K562 (cell line): Measurements from ENCODE around the gene SYVN1. TPM values are rescaled to one million over a fixed set of nuclear protein-coding genes. Genes with fewer than 3 reads are reported as not detected.

Experiments used
- ATAC-seq: fragments of 200-7000 bp; cut with Tn5 transposase; 3 replicates; pipeline ENCODE4 v1.9.1; 2020; ENCODE audit warnings: moderate library complexity
- BruUV-seq: library from RNA; stranded (reverse); fragments of 400-500 nt; replicated peaks from 2 replicates; lab custom pipeline; 2021; lab: Mats Ljungman, UMichigan
- CTCF ChIA-PET: fragments of 300-600 bp; formaldehyde crosslinking; extraction: SDS; loops from one replicate; lab custom pipeline; 2021; ENCODE audit warnings: low intra/inter-chr PET ratio; lab: Yijun Ruan, JAX
- POLR2A ChIA-PET: fragments of 300-600, 350-650 bp; sonication (Branson Sonifier 250); formaldehyde crosslinking; extraction: SDS; loops from one replicate; lab custom pipeline; 2021; ENCODE audit warnings: antibody characterized with exemption, inconsistent platforms; lab: Yijun Ruan, JAX
- DNase-seq, 4 experiments: peaks; one replicate each; pipeline versions ENCODE4 v3.0.0 to v3.0.0-alpha.2; 2011 to 2018; ENCODE audit warnings: low spot score in 3 of 4, mixed read lengths in 3 of 4; ENCODE audit errors: extremely low read depth in 1 of 4
- FAIRE-seq: peaks from 2 replicates; lab custom pipeline; 2011; peaks lifted over from hg19 to GRCh38; lab: Jason Lieb, UNC
- H2AFZ ChIP-seq: 2 replicates; pipeline ENCODE4 v1.6.0; 2011; ENCODE audit warnings: low read depth, low read length, control low read depth, inconsistent platforms
- H3K27ac ChIP-seq: fragments of 200-600 bp; 3 replicates; pipeline ENCODE4 v1.8.0; 2011; ENCODE audit warnings: low read depth, mild to moderate bottlenecking, control low read depth, inconsistent platforms, low read length, moderate library complexity, mixed read lengths; ENCODE audit errors: extremely low read depth
- H3K27me3 ChIP-seq, 2 experiments: fragments of 300-600 bp in 1 of 2; 2 replicates in 1 of 2; 3 replicates in 1 of 2; pipeline versions ENCODE4 v1.6.0 to v1.8.0; 2011; ENCODE audit warnings: inconsistent platforms in 2 of 2, low read length in 2 of 2, mild to moderate bottlenecking in 1 of 2, mixed read lengths in 1 of 2, moderate library complexity in 1 of 2; ENCODE audit not compliant: control insufficient read depth in 2 of 2, insufficient read depth in 2 of 2
- H3K36me3 ChIP-seq: fragments of 300-600 bp; 3 replicates; pipeline ENCODE4 v1.8.0; 2011; ENCODE audit warnings: mild to moderate bottlenecking, low read length, inconsistent platforms; ENCODE audit not compliant: control insufficient read depth, insufficient read depth
- H3K4me1 ChIP-seq, 2 experiments: fragments of 200-600 bp in 1 of 2; replicated peaks in 1 of 2; 2 replicates in 1 of 2; 3 replicates in 1 of 2; pipeline versions ENCODE4 v1.5.1 to v1.8.0; 2011; ENCODE audit warnings: inconsistent platforms in 2 of 2, low read length in 2 of 2, mild to moderate bottlenecking in 1 of 2, mixed read lengths in 1 of 2, moderate library complexity in 1 of 2; ENCODE audit not compliant: control insufficient read depth in 2 of 2, insufficient read depth in 2 of 2
- H3K4me2 ChIP-seq: 2 replicates; pipeline ENCODE4 v1.6.1; 2011; ENCODE audit warnings: low read length, control low read depth, inconsistent platforms, mixed read lengths; ENCODE audit not compliant: insufficient read depth
- H3K4me3 ChIP-seq: fragments of 200-600 bp; sonication (generic), shearing (Covaris generic); 2 replicates; pipeline ENCODE4 v1.5.1; 2016; ENCODE audit warnings: control low read depth, inconsistent platforms
- H3K79me2 ChIP-seq: fragments of 200-600 bp; 3 replicates; pipeline ENCODE4 v1.8.0; 2011; ENCODE audit warnings: low read length, inconsistent platforms; ENCODE audit not compliant: control insufficient read depth, insufficient read depth
- H3K9ac ChIP-seq, 2 experiments: 2 replicates each; pipeline versions ENCODE4 v1.6.0 to v1.6.1; 2011; ENCODE audit warnings: low read depth in 2 of 2, low read length in 2 of 2, control low read depth in 1 of 2, inconsistent platforms in 1 of 2, mild to moderate bottlenecking in 1 of 2, mixed read lengths in 1 of 2; ENCODE audit not compliant: insufficient read depth in 1 of 2
- H3K9me1 ChIP-seq: one replicate; pipeline ENCODE4 v1.6.0; 2011; ENCODE audit warnings: inconsistent platforms, mild to moderate bottlenecking, low read length, moderate library complexity; ENCODE audit not compliant: control insufficient read depth, insufficient read depth
- H3K9me3 ChIP-seq: replicated peaks from 2 replicates; pipeline ENCODE4 v1.5.1; 2011; ENCODE audit warnings: low read depth, low read length, inconsistent platforms; ENCODE audit not compliant: control insufficient read depth, insufficient read depth
- H4K20me1 ChIP-seq: replicated peaks from 2 replicates; pipeline ENCODE4 v1.6.1; 2011; ENCODE audit warnings: low read length, inconsistent platforms, mixed read lengths; ENCODE audit not compliant: control insufficient read depth, insufficient read depth
- ASH1L ChIP-seq: fragments of 450-650 bp; IDR thresholded peaks from 2 replicates; pipeline ENCODE4 v1.6.1; 2018; ENCODE audit warnings: borderline replicate concordance, mild to moderate bottlenecking, low read depth; ENCODE audit not compliant: partially characterized antibody
- CBX1 ChIP-seq: sonication (generic); IDR thresholded peaks from 2 replicates; pipeline ENCODE4 v1.6.1; 2016; ENCODE audit warnings: antibody characterized with exemption, low read depth, mild to moderate bottlenecking
- CEBPB ChIP-seq: fragments of 450-650 bp; IDR thresholded peaks from 2 replicates; pipeline ENCODE4 v1.6.1; 2016; ENCODE audit warnings: missing genetic modification characterization, missing compliant biosample characterization
- ERF ChIP-seq: fragments of 450-650 bp; formaldehyde crosslinking; IDR thresholded peaks from 2 replicates; pipeline ENCODE4 v1.4.0; 2020; ENCODE audit warnings: mild to moderate bottlenecking, mixed read lengths
- MAFF ChIP-seq: IDR thresholded peaks from 2 replicates; pipeline ENCODE4 v1.6.1; 2012; ENCODE audit warnings: low read length, improper control_type of control experiment
- PCBP2 ChIP-seq: fragments of 200-400 bp; formaldehyde crosslinking; IDR thresholded peaks from 2 replicates; pipeline ENCODE4 v1.6.1; 2018; ENCODE audit warnings: low read length, low read depth, mild to moderate bottlenecking, moderate library complexity; ENCODE audit not compliant: poor library complexity, severe bottlenecking
- RBM25 ChIP-seq: fragments of 200-400 bp; formaldehyde crosslinking; IDR thresholded peaks from 2 replicates; pipeline ENCODE4 v1.6.1; 2018; ENCODE audit warnings: low read length, low read depth, moderate library complexity; ENCODE audit not compliant: severe bottlenecking
- TAF9B ChIP-seq: fragments of 450-650 bp; IDR thresholded peaks from 2 replicates; pipeline ENCODE4 v1.6.1; 2018; ENCODE audit warnings: mild to moderate bottlenecking; ENCODE audit not compliant: partially characterized antibody
- ZFP30 ChIP-seq: fragments of 250-450 bp; sonication (Bioruptor Pico); IDR thresholded peaks from 2 replicates; pipeline ENCODE4 v1.8.0; 2022; ENCODE audit warnings: moderate library complexity, mild to moderate bottlenecking, inconsistent platforms, borderline replicate concordance
- ZNF408 ChIP-seq: fragments of 250-450 bp; sonication (Bioruptor Pico); IDR thresholded peaks from 2 replicates; pipeline ENCODE4 v1.4.0; 2020; ENCODE audit warnings: low read depth, mild to moderate bottlenecking, moderate library complexity
- WGBS: fragments of 100-300 bp; shearing (Covaris generic); methylation state at CpG from one replicate; pipeline ENCODE4 v1.1.6; 2016; ENCODE audit warnings: low coverage, mixed read lengths; ENCODE audit not compliant: insufficient coverage; ENCODE audit errors: missing lambda C conversion rate; 5-methylcytosine and 5-hydroxymethylcytosine counted together
- in situ Hi-C: fragments of 300-500 bp; cut with MboI; formaldehyde crosslinking; loops from 4 replicates; pipeline ENCODE4 v1.15.0; 2018; ENCODE audit warnings: inconsistent platforms, mixed read lengths
- intact Hi-C: fragments of 100-400 bp; cut with micrococcal nuclease; formaldehyde crosslinking; loops from 2 replicates; pipeline ENCODE4 v1.14.2; 2022
- polyA plus RNA-seq, 8 experiments: library from polyadenylated mRNA; depleted of rRNA in 4 of 8; stranded (reverse) in 5 of 8; unstranded in 3 of 8; fragments of >200 nt; fragmentation: Nextera tagmentation in 2 of 8; fragmentation: Illumina TruSeq in 1 of 8; extraction: Ambion mirVana in 2 of 8; extraction: Trizol in 1 of 8; gene quantifications; 2 replicates each; pipeline versions ENCODE4 v1.2.1 to v1.2.3, GENCODE V29; 2011 to 2014; ENCODE audit warnings: inconsistent platforms in 1 of 8, missing spikeins in 1 of 8
- total RNA-seq, 7 experiments: library from RNA; depleted of rRNA in 6 of 7; stranded (reverse); fragments of >200 nt in 6 of 7; fragmentation: Illumina TruSeq in 2 of 7; extraction: Trizol in 2 of 7; gene quantifications; 2 replicates each; pipeline versions ENCODE4 v1.2.1 to v1.2.3, GENCODE V29; 2011 to 2021; ENCODE audit warnings: low replicate concordance in 1 of 7
- TF ChIP-seq, protein P1 (sequence below): sonication (generic); formaldehyde crosslinking; IDR thresholded peaks from 2 replicates; pipeline ENCODE4 v1.8.0; 2023; ENCODE audit warnings: mild to moderate bottlenecking, missing genetic modification reagents
- TF ChIP-seq, protein P2 (sequence below): fragments of 250-450 bp; sonication (Bioruptor Pico); IDR thresholded peaks from 2 replicates; pipeline ENCODE4 v1.9.0; 2021; ENCODE audit warnings: mild to moderate bottlenecking, inconsistent platforms
- TF ChIP-seq, protein P3 (sequence below): fragments of 250-450 bp; sonication (Bioruptor Pico); IDR thresholded peaks from 2 replicates; pipeline ENCODE4 v1.5.0; 2020; ENCODE audit warnings: mild to moderate bottlenecking

The SYVN1 gene
- total and polyA plus RNA-seq, 9 of the 15 experiments (the other 6 are each of a cell fraction or from before 2014, with no cell fraction given): 0.41 to 47.4 (median 9.9) TPM

GRCh38 chr11:65086809-65087208, 47.5 kb downstream of the SYVN1 start:
- intact Hi-C loops: no loop called here
- FAIRE-seq: no peak
- POLR2A ChIA-PET: interaction anchor here (0.5 to 2.0 kb wide), 3 partner anchors 10 to 30 kb away, joined by 3 to 4 read pairs (median 3); partner anchors contain the start of gene ZNHIT2
- TF ChIP-seq CBX1 (no peak), CEBPB (tag) (no peak), MAFF (no peak), ERF (CRISPR knock-in tag) (no peak), ASH1L (no peak), TAF9B (no peak), ZFP30 (CRISPR knock-in tag) (no peak), ZNF408 (CRISPR knock-in tag) (no peak), RBM25 (no peak), PCBP2 (no peak)
- TF ChIP-seq, protein P1, sequence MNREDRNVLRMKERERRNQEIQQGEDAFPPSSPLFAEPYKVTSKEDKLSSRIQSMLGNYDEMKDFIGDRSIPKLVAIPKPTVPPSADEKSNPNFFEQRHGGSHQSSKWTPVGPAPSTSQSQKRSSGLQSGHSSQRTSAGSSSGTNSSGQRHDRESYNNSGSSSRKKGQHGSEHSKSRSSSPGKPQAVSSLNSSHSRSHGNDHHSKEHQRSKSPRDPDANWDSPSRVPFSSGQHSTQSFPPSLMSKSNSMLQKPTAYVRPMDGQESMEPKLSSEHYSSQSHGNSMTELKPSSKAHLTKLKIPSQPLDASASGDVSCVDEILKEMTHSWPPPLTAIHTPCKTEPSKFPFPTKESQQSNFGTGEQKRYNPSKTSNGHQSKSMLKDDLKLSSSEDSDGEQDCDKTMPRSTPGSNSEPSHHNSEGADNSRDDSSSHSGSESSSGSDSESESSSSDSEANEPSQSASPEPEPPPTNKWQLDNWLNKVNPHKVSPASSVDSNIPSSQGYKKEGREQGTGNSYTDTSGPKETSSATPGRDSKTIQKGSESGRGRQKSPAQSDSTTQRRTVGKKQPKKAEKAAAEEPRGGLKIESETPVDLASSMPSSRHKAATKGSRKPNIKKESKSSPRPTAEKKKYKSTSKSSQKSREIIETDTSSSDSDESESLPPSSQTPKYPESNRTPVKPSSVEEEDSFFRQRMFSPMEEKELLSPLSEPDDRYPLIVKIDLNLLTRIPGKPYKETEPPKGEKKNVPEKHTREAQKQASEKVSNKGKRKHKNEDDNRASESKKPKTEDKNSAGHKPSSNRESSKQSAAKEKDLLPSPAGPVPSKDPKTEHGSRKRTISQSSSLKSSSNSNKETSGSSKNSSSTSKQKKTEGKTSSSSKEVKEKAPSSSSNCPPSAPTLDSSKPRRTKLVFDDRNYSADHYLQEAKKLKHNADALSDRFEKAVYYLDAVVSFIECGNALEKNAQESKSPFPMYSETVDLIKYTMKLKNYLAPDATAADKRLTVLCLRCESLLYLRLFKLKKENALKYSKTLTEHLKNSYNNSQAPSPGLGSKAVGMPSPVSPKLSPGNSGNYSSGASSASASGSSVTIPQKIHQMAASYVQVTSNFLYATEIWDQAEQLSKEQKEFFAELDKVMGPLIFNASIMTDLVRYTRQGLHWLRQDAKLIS (CRISPR knock-in tag): no peak
- TF ChIP-seq, protein P2, sequence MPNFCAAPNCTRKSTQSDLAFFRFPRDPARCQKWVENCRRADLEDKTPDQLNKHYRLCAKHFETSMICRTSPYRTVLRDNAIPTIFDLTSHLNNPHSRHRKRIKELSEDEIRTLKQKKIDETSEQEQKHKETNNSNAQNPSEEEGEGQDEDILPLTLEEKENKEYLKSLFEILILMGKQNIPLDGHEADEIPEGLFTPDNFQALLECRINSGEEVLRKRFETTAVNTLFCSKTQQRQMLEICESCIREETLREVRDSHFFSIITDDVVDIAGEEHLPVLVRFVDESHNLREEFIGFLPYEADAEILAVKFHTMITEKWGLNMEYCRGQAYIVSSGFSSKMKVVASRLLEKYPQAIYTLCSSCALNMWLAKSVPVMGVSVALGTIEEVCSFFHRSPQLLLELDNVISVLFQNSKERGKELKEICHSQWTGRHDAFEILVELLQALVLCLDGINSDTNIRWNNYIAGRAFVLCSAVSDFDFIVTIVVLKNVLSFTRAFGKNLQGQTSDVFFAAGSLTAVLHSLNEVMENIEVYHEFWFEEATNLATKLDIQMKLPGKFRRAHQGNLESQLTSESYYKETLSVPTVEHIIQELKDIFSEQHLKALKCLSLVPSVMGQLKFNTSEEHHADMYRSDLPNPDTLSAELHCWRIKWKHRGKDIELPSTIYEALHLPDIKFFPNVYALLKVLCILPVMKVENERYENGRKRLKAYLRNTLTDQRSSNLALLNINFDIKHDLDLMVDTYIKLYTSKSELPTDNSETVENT (CRISPR knock-in tag): no peak
- TF ChIP-seq, protein P3, sequence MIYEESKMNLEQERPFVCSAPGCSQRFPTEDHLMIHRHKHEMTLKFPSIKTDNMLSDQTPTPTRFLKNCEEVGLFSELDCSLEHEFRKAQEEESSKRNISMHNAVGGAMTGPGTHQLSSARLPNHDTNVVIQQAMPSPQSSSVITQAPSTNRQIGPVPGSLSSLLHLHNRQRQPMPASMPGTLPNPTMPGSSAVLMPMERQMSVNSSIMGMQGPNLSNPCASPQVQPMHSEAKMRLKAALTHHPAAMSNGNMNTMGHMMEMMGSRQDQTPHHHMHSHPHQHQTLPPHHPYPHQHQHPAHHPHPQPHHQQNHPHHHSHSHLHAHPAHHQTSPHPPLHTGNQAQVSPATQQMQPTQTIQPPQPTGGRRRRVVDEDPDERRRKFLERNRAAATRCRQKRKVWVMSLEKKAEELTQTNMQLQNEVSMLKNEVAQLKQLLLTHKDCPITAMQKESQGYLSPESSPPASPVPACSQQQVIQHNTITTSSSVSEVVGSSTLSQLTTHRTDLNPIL: no peak

More at GRCh38 chr11:65086809-65087208, 47.5 kb downstream of the SYVN1 start:
- Histone ChIP-seq H3K4me3 (no peak overlapping the region), H3K9me3 (no peaks in the 10 kb centered on the region), H3K27ac (no peak overlapping the region), H3K9me1 (no peaks in the 10 kb centered on the region), H2AFZ (no peak overlapping the region), H3K79me2 (peaks cover 36% of the 10 kb centered on the region), H3K4me2 (no peak overlapping the region), H3K36me3 (peaks cover 60% of the 10 kb centered on the region), H3K4me1 (peaks cover 13 to 20% of the 10 kb centered on the region in 2 experiments), H3K9ac (no peak overlapping the region), H3K27me3 (no peaks in the 10 kb centered on the region; a peak in 1 of 5 replicates), H4K20me1 (no peaks in the 10 kb centered on the region; the same call in 1 of the 2 replicates)
- in situ Hi-C loops: no loop called here
- no TSS peak for BruUV-seq
- CTCF ChIA-PET: no interaction called here
- ATAC-seq (no peak), DNase-seq (no peak)
- 87% methylated on average over 9 of the region's 9 CpGs for WGBS
